ENCODE measurements around the gene GADD45B.
"Not testable (repeated sequence)": the region's sequence is repeated elsewhere in the genome, so short reads cannot be mapped to it uniquely, and the experiment has no call there.

Gene GADD45B

DNA sequence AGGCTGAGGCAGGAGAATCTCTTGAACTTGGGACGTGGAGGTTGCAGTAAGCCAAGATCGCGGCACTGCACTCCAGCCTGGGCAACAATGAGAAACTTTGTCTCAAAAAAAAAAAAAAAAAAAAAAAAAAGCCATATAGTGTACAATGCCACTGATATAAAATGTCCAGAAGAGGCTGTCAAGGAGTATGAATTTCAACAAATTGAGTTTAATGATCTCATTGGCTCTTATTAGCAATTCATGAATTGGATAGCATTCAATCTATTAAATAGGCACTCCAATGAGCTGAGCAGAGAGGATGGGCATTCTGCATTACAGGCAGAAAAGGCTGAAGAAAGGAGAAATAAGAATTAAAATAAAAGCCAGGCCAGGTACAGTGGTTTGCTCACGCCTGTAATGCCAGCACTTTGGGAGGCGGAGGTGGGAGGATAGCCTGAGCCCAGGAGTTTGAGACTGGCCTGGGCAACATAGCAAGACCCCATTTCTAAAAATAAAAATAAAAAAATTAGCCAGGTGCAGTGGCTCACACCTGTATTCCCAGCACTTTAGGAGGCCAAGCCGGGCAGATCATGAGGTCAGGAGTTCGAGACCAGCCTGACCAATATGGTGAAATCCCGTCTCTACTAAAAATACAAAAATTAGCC is 18.4 kb upstream of the GADD45B start:
- no peak for DNase-seq (ENCODE audit: extremely low spot score)
- ChIA-PET CTCF (interaction anchor here (1.2 to 1.4 kb wide), 3 partner anchors 11 to 191 kb away, joined by 5 to 10 read pairs (median 6); no protein-coding TSS in a partner anchor), POLR2A (interaction anchor here (0.6 to 2.9 kb wide), 2 partner anchors 13 to 20 kb away, joined by 4 to 45 read pairs; partner anchors contain the start of gene GADD45B)
- TF ChIP-seq, protein P1, sequence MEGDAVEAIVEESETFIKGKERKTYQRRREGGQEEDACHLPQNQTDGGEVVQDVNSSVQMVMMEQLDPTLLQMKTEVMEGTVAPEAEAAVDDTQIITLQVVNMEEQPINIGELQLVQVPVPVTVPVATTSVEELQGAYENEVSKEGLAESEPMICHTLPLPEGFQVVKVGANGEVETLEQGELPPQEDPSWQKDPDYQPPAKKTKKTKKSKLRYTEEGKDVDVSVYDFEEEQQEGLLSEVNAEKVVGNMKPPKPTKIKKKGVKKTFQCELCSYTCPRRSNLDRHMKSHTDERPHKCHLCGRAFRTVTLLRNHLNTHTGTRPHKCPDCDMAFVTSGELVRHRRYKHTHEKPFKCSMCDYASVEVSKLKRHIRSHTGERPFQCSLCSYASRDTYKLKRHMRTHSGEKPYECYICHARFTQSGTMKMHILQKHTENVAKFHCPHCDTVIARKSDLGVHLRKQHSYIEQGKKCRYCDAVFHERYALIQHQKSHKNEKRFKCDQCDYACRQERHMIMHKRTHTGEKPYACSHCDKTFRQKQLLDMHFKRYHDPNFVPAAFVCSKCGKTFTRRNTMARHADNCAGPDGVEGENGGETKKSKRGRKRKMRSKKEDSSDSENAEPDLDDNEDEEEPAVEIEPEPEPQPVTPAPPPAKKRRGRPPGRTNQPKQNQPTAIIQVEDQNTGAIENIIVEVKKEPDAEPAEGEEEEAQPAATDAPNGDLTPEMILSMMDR (IDR thresholded peaks at IDR 0.05; ENCODE audit: control extremely low read depth, extremely low read depth, low read depth, missing control alignments), result no peak

DNA sequence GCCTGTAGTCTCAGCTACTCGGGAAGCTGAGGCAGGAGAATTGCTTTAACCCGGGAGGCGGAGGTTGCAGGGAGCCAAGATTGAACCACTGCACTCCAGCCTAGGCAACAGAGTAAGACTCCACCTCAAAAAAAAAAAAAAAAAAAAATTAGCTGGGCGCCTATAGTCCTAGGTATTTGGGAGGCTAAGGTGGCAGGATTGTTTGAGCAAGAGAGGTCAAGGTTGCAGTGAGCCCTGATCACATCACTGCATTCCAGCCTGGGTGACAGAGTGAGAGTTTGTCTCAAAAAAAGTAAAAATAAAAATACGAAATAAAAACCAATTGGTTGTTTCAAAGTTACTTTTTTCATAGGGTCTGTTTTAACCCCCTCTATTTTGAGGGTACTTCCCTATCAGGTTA is 17.9 kb upstream of the GADD45B start:
- POLR2A ChIA-PET, result interaction anchor here (1.0 to 2.9 kb wide), 2 partner anchors 18 to 20 kb away, joined by 4 to 45 read pairs; partner anchors contain the start of gene GADD45B
- CTCF ChIA-PET, result no interaction called here

DNA sequence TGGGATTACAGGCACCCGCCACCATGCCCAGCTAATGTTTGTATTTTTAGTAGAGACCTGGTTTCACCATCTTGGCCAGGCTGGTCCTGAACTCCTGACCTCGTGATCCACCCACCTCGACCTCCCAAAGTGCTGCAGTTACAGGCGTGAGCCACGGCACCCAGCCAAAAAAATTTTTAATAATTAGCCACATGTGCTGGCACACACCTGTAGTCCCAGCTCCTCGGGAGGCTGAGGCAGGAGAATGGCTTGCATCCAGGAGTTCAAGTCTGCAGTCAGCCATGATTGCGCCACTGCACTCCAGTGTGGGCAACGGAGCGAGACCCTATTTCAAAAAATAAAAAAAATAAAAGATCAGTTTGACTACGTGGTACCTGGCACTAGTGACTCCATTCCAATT is 17.2 kb upstream of the GADD45B start:
- POLR2A ChIA-PET, result interaction anchor here (1.0 kb wide), 1 partner anchor 17 kb away, joined by 4 read pairs; the partner anchor contains the start of gene GADD45B
- CTCF ChIA-PET; DNase-seq (ENCODE audit: extremely low spot score): not testable (repeated sequence)

More for the DNA sequence above, 17.9 kb upstream of the GADD45B start:
- no peak for DNase-seq (ENCODE audit: extremely low spot score)
- TF ChIP-seq, protein P1 (IDR thresholded peaks at IDR 0.05; ENCODE audit: control extremely low read depth, extremely low read depth, low read depth, missing control alignments), result no peak

DNA sequence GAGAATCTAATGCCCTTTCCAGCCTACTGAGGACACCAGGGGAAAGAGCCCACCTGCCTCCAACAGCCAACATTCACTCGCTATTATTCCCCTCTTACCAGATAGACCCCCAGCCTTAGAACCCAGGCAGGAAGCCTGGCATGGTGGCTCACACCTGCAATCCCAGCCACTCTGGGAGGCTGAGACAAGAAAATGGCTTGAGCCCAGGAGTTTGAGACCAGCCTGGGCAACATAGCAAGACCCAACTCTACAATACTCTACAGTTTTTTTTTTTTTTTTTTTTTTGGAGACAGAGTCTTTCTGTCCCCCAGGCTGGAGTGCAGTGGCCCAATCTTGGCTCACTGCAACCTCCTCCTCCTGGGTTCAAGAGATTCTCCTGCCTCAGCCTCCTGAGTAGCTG is 15.7 kb upstream of the GADD45B start:
- CTCF ChIA-PET, result no interaction called here

DNA sequence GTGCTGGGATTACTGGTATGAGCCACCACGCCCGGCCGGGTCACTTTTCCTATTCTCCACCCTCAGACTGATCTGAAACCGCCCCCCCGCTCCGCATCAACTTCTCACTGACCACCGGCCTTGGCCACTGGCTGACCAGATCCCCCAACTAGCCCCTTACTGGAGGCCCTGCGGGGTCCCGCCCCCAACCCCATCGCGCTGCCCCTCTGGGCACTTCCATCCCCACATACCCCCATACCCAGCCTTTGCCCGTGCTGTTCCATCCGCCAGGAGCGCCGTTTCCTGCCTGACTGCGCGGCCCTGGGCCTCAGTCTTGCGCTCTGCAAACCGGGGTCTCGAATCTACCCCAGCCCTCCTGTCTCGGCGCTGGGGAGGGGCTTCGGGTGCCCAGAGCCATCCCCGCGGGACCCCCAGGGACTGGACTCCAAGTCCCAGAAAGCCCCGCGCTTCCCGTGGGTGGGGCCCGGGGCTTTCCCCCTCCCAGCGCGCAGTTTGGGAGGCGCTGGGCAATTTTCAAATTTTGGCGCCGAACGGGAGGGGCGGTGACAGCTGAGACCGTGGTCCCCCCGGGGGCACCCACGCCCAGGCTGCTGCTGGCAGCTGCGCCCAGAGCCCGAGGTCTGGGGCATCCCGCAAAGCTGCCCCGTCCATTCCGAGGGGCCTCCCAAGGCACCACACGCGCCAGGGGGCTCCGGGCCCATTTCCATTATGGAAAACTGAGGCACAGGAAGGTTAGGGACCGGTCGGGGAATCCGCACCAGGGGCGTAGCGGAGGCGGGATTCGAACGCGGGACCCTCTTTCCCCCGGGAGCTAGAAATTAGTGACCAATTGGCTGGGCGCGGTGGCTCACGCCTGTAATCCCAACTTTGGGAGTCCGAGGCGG is 13.9 kb upstream of the GADD45B start:
- TF ChIP-seq, protein P1 (IDR thresholded peaks at IDR 0.05; ENCODE audit: control extremely low read depth, extremely low read depth, low read depth, missing control alignments), result no peak
- DNase-seq (ENCODE audit: extremely low spot score), result peak; percentile 89
- ChIA-PET POLR2A (interaction anchor here (0.8 to 4.4 kb wide), 2 partner anchors 14 kb away, joined by 5 to 39 read pairs; partner anchors contain the start of gene GADD45B), CTCF (interaction anchor here (1.0 to 2.8 kb wide), 4 partner anchors 12 to 152 kb away, joined by 3 to 9 read pairs (median 6); no protein-coding TSS in a partner anchor)

More for the DNA sequence above, 15.7 kb upstream of the GADD45B start:
- TF ChIP-seq, protein P1 (IDR thresholded peaks at IDR 0.05; ENCODE audit: control extremely low read depth, extremely low read depth, low read depth, missing control alignments), result no peak
- DNase-seq (ENCODE audit: extremely low spot score), result no peak
- POLR2A ChIA-PET, result no interaction called here

DNA sequence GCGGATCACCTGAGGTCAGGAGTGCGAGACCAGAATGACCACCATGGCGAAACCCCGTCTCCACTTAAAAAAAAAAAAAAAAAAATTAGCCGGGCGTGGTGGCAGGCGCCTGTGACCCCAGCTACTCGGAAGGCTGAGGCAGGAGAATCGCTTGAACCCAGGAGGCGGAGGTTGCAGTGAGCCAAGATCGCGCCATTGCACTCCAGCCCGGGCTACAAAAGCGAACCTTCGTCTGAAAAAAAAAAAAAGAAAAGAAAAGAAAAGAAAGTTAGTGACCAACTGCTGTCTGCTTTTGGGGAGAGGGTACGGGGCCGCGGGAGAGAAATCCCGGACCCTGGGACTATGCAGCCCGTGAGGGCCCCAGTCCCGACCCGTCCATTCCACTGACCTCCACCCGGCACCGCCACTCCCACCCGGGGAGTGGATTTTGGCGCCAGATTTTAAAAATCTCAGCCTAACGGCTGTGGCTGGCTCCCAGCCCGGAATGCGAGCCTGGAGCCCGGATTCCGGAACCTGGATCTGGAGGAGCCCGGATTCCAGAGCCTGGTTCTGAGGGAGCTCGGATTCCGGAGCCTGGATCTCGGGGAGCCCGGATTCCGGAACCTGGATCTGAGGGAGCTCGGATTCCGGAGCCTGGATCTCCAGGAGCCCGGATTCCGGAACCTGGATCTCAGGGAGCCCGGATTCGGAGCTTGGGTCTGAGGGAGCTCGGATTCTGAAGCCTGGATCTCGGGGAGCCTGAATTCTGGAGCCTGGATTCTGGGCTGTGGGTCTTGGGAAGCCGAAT is 13.1 kb upstream of the GADD45B start:
- CTCF ChIA-PET, result interaction anchor here (0.6 to 2.8 kb wide), 4 partner anchors 9 to 151 kb away, joined by 3 to 9 read pairs (median 4); no protein-coding TSS in a partner anchor
- POLR2A ChIA-PET, result interaction anchor here (4.4 kb wide), 1 partner anchor 14 kb away, joined by 39 read pairs; the partner anchor contains the start of gene GADD45B
- no peak for DNase-seq (ENCODE audit: extremely low spot score)
- TF ChIP-seq, protein P1 (IDR thresholded peaks at IDR 0.05; ENCODE audit: control extremely low read depth, extremely low read depth, low read depth, missing control alignments), result no peak

DNA sequence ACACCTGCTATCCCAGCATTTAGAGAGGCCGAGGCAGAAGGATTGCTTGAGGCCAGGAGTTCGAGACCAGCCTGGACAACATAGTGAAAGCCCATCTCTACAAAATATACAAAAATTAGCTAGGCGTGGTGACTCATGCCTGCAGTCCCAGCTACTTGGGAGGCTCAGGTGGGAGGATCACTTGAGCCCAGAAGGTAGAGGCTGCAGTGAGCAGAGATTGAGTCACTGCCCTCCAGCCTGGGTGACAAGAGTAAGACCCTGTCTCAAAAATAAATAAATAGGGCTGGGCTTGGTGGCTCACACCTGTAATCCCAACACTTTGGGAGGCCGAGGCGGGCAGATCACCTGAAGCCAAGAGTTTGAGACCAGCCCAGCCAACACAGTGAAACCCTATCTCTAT is 12.2 kb upstream of the GADD45B start:
- DNase-seq (ENCODE audit: extremely low spot score), result not testable (repeated sequence)
- ChIA-PET CTCF (interaction anchor here (1.7 to 2.8 kb wide), 2 partner anchors 13 to 147 kb away, joined by 6 to 9 read pairs; partner anchors contain the start of gene GADD45B), POLR2A (interaction anchor here (0.6 to 4.4 kb wide), 2 partner anchors 13 to 130 kb away, joined by 7 to 39 read pairs; partner anchors contain the start of gene GADD45B)
